Activated CD8-positive, alpha-beta T cell treated with anti-CD3 and anti-CD28 coated beads for 36 hours (primary cell): ENCODE data around the gene LHB. TPM values are rescaled to one million over a fixed set of nuclear protein-coding genes. Genes with fewer than 3 reads are reported as not detected.

Experiments used
- ATAC-seq: fragments of 200-7000 bp; cut with Tn5 transposase; one replicate; pipeline ENCODE4 v1.10.0; 2021; ENCODE audit warnings: mild to moderate bottlenecking, moderate library complexity
- CTCF ChIA-PET: fragments of 350-600 bp; sonication (Branson Sonifier 250); formaldehyde crosslinking; loops from one replicate; lab custom pipeline; 2021; ENCODE audit warnings: antibody characterized with exemption; lab: Charles Lee
- POLR2A ChIA-PET: fragments of 350-600 bp; sonication (Branson Sonifier 250); formaldehyde crosslinking; loops from one replicate; lab custom pipeline; 2021; ENCODE audit warnings: antibody characterized with exemption; lab: Charles Lee
- DNase-seq: peaks from one replicate; pipeline ENCODE4 v3.0.0-alpha.2; 2020
- H3K27ac Mint-ChIP-seq: one replicate; pipeline ENCODE4 v1.8.0; 2021; ENCODE audit warnings: mild to moderate bottlenecking, mixed read lengths
- H3K27me3 Mint-ChIP-seq: one replicate; pipeline ENCODE4 v1.8.0; 2021; ENCODE audit warnings: mixed read lengths
- H3K36me3 Mint-ChIP-seq: one replicate; pipeline ENCODE4 v1.8.0; 2021; ENCODE audit warnings: low read depth, mixed read lengths
- H3K4me1 Mint-ChIP-seq: one replicate; pipeline ENCODE4 v1.8.0; 2021; ENCODE audit warnings: low read depth, mixed read lengths
- H3K4me3 Mint-ChIP-seq: one replicate; pipeline ENCODE4 v1.8.0; 2021; ENCODE audit warnings: mild to moderate bottlenecking, moderate library complexity, mixed read lengths
- H3K9me3 Mint-ChIP-seq: one replicate; pipeline ENCODE4 v1.8.0; 2021; ENCODE audit warnings: mixed read lengths
- intact Hi-C: fragments of 100-400 bp; cut with micrococcal nuclease; formaldehyde crosslinking; loops from one replicate; pipeline ENCODE4 v1.10.0; 2022
- total RNA-seq, 2 experiments: library from RNA; stranded (reverse); gene quantifications; one replicate each; pipeline ENCODE4 v1.2.3, GENCODE V29; 2021
- TF ChIP-seq, protein P1 (sequence below): fragments of 200-600 bp; IDR thresholded peaks from one replicate; pipeline ENCODE4 v1.8.0; 2022; ENCODE audit warnings: antibody characterized with exemption, mild to moderate bottlenecking

LHB gene
- total RNA-seq, 2 experiments from 2014 or later: not detected

DNA sequence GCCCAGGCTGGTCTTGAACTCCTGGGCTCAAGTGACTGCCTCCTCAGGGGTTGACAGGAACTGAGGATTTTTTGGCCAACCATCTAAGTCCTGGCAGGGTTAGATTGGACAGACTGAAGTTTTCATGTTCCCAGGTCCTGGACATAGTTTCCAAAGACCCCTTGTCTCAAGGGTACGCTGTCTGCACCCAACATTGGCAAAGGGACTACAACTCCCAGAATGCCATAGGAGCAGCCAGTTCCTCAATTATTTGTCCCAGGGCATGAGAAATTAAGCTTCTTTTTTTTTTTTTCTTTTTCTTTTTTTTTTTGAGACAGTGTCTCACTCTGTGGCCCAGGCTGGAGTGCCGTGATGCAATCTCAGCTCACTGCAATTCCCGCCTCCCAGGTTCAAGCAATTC is 30.7 kb downstream of the LHB start:
- POLR2A ChIA-PET: interaction anchor here (1.0 to 1.3 kb wide), 3 partner anchors 10 to 108 kb away, joined by 3 read pairs; no protein-coding TSS in a partner anchor
- no peak overlapping the region for H3K4me3 Mint-ChIP-seq
- CTCF ChIA-PET: interaction anchor here (1.8 to 2.2 kb wide), 2 partner anchors 12 to 16 kb away, joined by 4 to 11 read pairs; no protein-coding TSS in a partner anchor
- no peak overlapping the region for H3K27ac Mint-ChIP-seq
- intact Hi-C loops: no loop called here
- no peaks in the 10 kb centered on the region for H3K9me3 Mint-ChIP-seq
- no peak for DNase-seq
- ATAC-seq: no peak
- TF ChIP-seq, protein P1, sequence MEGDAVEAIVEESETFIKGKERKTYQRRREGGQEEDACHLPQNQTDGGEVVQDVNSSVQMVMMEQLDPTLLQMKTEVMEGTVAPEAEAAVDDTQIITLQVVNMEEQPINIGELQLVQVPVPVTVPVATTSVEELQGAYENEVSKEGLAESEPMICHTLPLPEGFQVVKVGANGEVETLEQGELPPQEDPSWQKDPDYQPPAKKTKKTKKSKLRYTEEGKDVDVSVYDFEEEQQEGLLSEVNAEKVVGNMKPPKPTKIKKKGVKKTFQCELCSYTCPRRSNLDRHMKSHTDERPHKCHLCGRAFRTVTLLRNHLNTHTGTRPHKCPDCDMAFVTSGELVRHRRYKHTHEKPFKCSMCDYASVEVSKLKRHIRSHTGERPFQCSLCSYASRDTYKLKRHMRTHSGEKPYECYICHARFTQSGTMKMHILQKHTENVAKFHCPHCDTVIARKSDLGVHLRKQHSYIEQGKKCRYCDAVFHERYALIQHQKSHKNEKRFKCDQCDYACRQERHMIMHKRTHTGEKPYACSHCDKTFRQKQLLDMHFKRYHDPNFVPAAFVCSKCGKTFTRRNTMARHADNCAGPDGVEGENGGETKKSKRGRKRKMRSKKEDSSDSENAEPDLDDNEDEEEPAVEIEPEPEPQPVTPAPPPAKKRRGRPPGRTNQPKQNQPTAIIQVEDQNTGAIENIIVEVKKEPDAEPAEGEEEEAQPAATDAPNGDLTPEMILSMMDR: no peak
- H3K27me3 Mint-ChIP-seq: no peaks in the 10 kb centered on the region
- peaks cover 51% of the 10 kb centered on the region for H3K36me3 Mint-ChIP-seq
- H3K4me1 Mint-ChIP-seq: peaks cover 23% of the 10 kb centered on the region

DNA sequence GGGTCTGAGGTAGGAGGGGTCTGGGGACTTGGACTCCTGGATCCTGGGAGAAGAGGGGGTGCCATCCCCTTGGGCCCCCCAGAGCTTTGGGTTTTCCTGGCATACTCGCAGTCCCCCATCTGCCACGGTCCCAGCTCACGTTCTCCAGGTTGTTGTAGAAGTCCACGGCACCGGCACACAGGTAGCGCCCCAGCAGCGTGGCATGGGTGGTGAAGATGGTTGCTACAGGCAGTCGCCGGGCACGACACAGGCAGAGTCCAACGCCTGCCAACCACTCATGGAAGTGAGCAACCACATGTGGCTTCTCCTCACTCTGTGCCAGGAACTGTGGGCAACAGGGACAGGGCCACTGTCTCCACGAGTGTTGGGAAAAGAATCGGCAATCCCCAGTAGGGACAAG is 31.2 kb downstream of the LHB start:
- ATAC-seq (no peak), DNase-seq (no peak)
- TF ChIP-seq, protein P1: no peak
- CTCF ChIA-PET: interaction anchor here (2.2 kb wide), 1 partner anchor 15 kb away, joined by 11 read pairs; no protein-coding TSS in a partner anchor
- Mint-ChIP-seq H3K27me3 (no peaks in the 10 kb centered on the region), H3K4me3 (no peak overlapping the region), H3K4me1 (peaks cover 19% of the 10 kb centered on the region), H3K27ac (no peak overlapping the region), H3K9me3 (no peaks in the 10 kb centered on the region), H3K36me3 (peaks cover 47% of the 10 kb centered on the region)
- intact Hi-C loops: no loop called here
- POLR2A ChIA-PET: no interaction called here

DNA sequence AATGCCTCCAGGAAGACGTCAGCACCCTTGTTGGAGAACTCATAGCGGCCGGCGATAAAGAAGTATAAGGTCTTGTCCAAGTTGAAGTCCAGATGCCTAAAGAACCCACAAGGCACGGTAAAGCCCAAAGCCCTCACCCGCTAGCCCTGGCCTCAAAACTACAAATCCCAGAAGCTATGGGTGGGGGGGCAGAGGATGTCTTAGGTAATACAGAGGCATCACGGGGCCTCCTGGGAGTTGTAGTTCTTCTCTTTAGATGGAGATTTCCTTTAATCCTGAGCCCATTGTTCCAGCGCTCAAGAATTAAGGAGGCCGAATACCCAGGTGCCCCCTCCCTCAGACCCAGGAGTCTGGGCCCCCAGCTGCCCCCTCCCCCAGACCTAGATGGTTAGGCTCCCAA is 34.6 kb downstream of the LHB start:
- CTCF ChIA-PET: interaction anchor here (0.6 to 10.0 kb wide), 4 partner anchors 11 to 17 kb away, joined by 3 to 101 read pairs (median 5); partner anchors contain the start of genes GYS1 and RUVBL2
- TF ChIP-seq, protein P1: no peak
- no peak for ATAC-seq
- Mint-ChIP-seq H3K27me3 (no peaks in the 10 kb centered on the region), H3K36me3 (peaks cover 41% of the 10 kb centered on the region), H3K27ac (no peak overlapping the region), H3K4me1 (peaks cover 22% of the 10 kb centered on the region), H3K9me3 (no peaks in the 10 kb centered on the region), H3K4me3 (no peak overlapping the region)
- intact Hi-C loops: no loop called here
- POLR2A ChIA-PET: interaction anchor here (1.4 kb wide), 1 partner anchor 11 kb away, joined by 6 read pairs; the partner anchor contains the start of genes GYS1 and RUVBL2
- DNase-seq: no peak

DNA sequence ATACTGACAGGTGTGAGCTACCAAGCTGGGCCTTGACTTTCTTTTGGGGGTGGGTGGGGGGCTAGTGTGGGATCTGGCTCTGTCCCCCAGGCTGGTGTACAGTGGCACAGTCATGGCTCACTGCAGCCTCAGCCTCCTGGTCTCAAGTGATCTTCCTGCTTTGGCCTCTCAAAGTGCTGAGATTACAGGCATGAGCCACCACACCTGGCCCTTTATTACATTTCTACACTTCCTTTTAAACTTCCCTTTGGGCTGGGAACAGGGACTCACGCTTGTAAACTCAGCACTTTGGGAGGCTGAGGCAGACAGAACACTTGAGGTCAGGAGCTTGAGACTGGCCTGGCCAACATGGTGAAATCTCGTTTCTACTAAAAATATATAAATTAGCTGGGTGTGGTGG is 39.8 kb downstream of the LHB start:
- H3K9me3 Mint-ChIP-seq: no peaks in the 10 kb centered on the region
- intact Hi-C loops: no loop called here
- TF ChIP-seq, protein P1: no peak
- ATAC-seq: no peak
- peaks cover 28% of the 10 kb centered on the region for H3K36me3 Mint-ChIP-seq
- H3K4me3 Mint-ChIP-seq: no peak overlapping the region
- ChIA-PET CTCF (interaction anchor here (1.5 to 10.0 kb wide), 7 partner anchors 10 to 189 kb away, joined by 3 to 101 read pairs (median 6); partner anchors contain the start of genes BAX, GYS1 and RUVBL2), POLR2A (interaction anchor here (3.1 to 4.9 kb wide), 2 partner anchors 10 to 15 kb away, joined by 8 to 36 read pairs; partner anchors contain the start of gene FTL)
- no peak for DNase-seq
- H3K4me1 Mint-ChIP-seq: peaks cover 17% of the 10 kb centered on the region
- H3K27ac Mint-ChIP-seq: no peak overlapping the region
- H3K27me3 Mint-ChIP-seq: no peaks in the 10 kb centered on the region
